RPMI7951 (cell line): ENCODE results near the gene ENPP4. TPM values are rescaled to one million over a fixed set of nuclear protein-coding genes. Genes with fewer than 3 reads are reported as not detected.
"Not testable (repeated sequence)": the region's sequence is repeated elsewhere in the genome, so short reads cannot be mapped to it uniquely, and the experiment has no call there.

Experiments
- DNase-seq: peaks from one replicate; pipeline ENCODE4 v3.0.0-alpha.2; 2012; ENCODE audit warnings: low read depth
- total RNA-seq: library from RNA; depleted of rRNA; stranded (reverse); fragments of >200 nt; shearing (Covaris generic); gene quantifications from 2 replicates; pipeline ENCODE4 v1.2.3, GENCODE V29; 2014

Gene ENPP4
- total RNA-seq, 1 experiment from 2014 or later = 0.36 TPM

- DNase-seq = not testable (repeated sequence)
These were observed 1.5 kb downstream of the ENPP4 start for GRCh38 chr6:46131291-46131690.

GRCh38 chr6:46134216-46134615 lies 4.4 kb downstream of the ENPP4 start:
- no peak for DNase-seq

- DNase-seq = no peak
These were observed 5.4 kb downstream of the ENPP4 start for GRCh38 chr6:46135176-46135575.

DNA sequence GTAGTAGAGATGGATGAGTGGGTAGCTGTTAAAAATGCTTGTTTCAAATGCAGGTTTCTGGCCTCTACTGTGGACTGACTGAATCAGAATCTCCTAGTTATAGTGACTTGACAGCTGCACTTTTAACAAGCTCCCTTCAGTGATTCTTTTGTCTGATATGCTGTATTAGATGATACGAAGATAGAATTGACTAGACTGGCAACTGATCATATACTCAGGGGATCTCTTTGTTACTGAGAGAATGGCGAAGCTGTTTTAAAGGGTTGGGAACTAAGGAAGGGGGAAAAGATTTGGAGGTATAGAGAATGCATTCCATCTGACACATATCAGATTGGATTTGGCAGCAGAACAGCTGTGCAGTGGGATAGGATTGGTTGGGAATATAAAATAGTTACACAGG lies 7.0 kb downstream of the ENPP4 start:
- no peak for DNase-seq

- no peak for DNase-seq
These were observed 7.6 kb downstream of the ENPP4 start for GRCh38 chr6:46137387-46137786.

GRCh38 chr6:46138281-46138680 lies 8.5 kb downstream of the ENPP4 start:
- no peak for DNase-seq

DNA sequence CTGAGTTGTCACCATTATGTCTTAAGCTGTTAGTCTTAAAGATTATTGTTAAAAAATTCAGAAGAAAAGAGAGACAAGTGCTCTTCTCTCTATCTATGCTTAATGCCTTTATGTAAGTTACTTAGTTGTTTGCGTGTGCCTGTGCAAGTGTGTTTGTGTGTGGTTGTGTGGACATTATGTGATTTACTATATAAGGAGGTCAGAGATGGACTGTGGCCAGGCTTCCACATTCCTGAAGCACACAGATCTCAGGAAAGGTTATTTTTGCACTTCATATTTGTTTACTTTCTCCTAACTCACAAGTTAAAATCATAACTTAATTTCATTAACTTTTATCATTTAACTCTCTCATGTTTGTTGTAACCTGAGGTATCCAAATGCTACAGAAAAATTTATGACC lies 14.5 kb downstream of the ENPP4 start:
- no peak for DNase-seq

GRCh38 chr6:46149066-46149465 lies 19.3 kb downstream of the ENPP4 start:
- not testable (repeated sequence) for DNase-seq

DNA sequence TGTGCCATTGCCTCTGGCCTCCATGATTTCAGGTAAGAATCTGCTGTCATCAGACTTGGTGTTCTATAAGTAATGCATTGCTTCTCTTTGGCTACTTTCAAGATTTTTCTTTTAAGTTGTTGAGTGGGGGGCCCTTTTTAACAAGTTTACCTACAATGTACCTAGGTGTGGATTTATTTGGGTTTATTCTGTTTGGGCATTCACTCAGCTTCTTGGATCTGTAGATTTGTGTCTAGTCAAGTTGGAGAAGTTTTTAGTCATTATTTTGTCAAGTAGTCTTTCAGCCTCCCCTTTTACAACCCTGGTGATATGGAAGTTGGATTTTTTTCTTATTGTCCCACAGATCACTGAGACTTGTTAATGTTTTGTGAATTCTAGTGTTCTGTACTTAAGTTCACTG lies 26.9 kb downstream of the ENPP4 start:
- no peak for DNase-seq

DNA sequence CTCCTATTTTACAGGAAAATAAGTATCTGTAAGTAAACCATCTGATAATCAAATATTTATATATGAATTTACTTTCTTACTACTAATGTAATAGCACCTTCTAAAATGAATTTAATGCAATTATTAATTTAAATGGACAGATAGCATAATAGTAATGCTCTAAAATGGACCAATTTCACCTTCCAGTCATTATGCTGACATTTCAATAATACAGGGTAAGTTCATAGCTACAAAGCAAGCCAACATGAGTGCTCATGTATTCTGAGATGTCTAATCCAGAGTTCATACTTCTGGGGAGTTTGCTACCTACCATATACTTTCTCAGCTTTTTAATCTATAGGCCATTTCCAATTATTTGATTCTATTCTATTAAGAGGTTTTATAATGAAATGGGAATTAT lies 29.4 kb downstream of the ENPP4 start:
- DNase-seq = no peak

DNA sequence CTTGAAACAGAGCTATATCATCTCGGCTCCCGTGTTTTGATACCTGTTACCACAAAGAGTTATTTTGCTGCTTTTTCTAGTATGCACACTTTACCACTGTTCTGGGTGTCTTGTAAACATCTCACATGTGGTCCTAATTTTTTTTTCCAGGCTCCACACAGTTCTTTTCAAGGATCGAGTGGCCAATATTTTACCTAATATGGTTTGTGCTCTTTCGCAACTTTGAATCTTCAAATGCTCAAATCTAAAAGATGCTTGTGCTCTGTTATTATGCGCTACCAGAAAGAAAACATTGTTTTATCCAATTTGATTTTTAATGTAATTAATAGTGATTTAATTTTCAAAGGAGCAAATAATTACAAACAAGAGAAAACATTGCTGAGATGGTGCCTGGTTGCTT lies 30.3 kb downstream of the ENPP4 start:
- no peak for DNase-seq

DNA sequence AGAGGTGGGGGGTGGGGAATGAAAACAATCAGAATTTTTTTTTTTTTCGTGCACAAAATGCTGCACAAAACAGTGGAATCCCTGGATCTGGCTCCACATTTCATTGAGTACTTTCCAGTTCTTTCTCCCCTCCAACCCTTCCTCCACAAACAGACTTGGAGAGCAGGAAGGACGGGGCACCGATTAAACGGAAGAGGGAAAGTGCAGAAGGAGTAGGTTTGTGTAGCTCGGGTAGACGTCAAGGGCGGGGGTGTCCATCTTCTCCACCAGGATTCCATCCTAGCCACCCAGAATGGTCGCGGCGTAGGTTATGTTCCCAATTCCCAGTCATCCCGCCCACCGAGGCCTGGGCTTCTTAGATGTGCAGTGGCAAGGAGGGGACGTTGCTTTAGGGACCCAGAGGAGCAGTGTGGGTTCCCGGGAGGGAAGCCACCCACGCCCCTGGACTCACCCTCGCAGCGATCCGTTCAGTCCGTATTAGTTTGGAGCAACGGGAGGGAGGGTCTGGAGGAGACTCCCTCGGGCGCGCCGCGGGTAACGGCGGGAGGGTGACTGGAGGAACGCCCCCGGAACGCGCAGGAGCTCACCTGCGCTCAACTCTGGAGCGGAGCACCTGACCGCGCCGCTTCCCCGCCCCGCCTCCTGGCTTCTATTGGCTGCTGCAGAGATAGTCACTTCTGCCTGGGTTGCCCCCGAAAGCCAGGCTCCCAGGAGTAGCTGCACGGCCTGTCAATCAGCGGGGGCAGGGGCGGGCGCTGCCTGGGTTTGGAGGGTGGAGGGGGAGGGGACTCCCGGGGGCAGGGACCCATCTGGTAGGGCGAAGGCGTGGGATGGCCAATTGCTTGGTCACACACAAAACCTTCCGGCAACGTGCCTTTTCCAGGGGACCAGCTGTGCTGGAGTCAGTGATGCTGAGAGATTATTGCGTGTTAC lies 40.8 kb downstream of the ENPP4 start, which contains the start of gene ENPP5:
ENPP5 (minus strand) TSS at position 624 of the 933 bp plus-strand sequence. CDS start 2,718 bp downstream, outside the sequence.
- DNase-seq = peak; percentile 13

GRCh38 chr6:46172176-46172575 lies 42.4 kb downstream of the ENPP4 start:
- DNase-seq = no peak

- no peak for DNase-seq
These were observed 45.1 kb downstream of the ENPP4 start for GRCh38 chr6:46174904-46175303.

- DNase-seq = no peak
These were observed 45.7 kb downstream of the ENPP4 start for GRCh38 chr6:46175446-46175845.

- DNase-seq = no peak
These were observed 46.2 kb downstream of the ENPP4 start for GRCh38 chr6:46175976-46176375.

GRCh38 chr6:46184114-46184513 lies 54.3 kb downstream of the ENPP4 start:
- DNase-seq = peak; percentile 68

DNA sequence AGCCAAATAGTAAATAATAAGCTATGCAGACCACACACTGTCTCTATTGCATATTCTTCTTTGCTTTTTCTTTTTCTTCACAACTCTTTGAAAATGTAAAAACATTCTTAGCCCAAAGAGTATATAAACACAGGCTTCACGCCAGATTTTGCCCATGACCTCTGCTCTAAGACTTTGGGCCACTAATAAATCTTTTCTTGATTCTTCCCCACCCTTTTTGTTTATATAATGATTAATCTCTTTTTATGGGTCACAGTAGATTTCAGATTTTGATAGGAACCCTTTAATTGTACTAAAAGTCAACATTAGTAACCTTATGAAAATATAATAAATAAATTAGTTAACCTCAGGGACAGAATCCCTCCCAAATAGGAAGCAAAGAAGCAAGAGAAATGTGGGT lies 56.8 kb downstream of the ENPP4 start:
- DNase-seq = no peak

DNA sequence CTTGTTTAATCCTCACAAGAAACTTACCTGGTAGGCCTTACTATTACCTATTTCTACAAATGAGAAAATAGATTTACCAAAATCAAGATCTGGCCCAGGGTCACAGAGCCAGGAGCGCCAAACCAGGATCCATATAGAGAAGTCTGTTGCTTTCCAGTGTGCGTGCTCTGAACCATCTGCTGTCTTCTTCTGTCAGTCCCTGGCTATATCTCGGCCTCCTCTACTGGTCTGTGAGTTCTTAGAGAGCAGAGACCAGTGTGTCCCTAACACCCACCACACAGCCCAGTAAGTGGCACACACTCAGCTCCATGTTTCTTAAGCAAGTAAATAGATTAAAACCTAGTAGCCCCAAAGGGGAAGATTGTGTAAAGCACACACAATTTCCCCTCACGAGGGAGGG lies 59.9 kb downstream of the ENPP4 start:
- DNase-seq = no peak

DNA sequence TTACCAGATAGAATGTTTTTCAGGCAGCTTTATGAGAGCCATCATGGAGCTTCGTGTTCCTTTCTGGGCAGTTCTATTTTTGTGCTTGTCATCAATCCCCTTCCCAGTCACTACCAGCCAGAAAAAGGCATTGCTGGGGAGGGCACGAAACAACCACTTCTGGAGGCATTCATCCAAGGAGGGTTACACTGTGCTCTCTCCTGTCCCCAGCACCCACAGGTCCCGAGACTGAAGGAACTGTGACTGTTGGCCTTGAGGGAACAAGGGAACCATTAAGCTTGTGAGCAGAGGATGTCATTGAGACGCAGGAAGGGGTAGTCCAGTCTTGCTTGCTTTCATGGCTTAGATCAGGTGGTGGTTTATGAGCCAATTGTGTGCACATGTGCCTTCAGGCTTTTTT lies 61.1 kb downstream of the ENPP4 start:
- DNase-seq = no peak

DNA sequence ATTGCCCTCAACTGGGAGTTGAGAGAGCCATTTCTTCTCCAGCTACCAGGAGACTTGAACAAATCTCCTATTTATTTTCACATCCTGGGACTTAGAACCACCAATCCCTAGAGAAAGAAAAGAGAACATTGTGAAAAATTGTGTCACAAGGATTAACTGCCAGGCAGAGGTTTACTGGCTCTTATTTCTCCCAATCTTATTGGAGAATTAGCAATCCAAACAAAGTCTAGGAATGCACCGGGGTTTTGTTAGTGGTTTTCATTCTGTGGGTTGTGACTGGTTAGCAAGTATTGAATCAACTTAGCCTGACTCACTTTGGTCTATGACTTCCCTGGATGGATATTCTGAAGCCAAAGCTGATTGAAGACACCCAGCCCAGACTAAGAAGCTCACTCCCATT lies 62.2 kb downstream of the ENPP4 start:
- DNase-seq = peak; percentile 63
